NB4 (cell line): ENCODE results near the gene IQGAP3.

ENCODE experiments used
- CTCF ChIP-seq: IDR thresholded peaks from one replicate; pipeline ENCODE4 v1.5.1; 2012; ENCODE audit warnings: low read depth, low read length
- MYC ChIP-seq: IDR thresholded peaks from 2 replicates; pipeline ENCODE4 v1.6.1; 2011; ENCODE audit warnings: low read depth, low read length
- POLR2A ChIP-seq: IDR thresholded peaks from 2 replicates; pipeline ENCODE4 v1.6.1; 2011; ENCODE audit warnings: mild to moderate bottlenecking; ENCODE audit not compliant: insufficient read length; ENCODE audit errors: extremely low read depth
- TF ChIP-seq, protein P1 (sequence below): IDR thresholded peaks from 2 replicates; pipeline ENCODE4 v1.6.1; 2011; ENCODE audit warnings: low read depth, low read length

DNA sequence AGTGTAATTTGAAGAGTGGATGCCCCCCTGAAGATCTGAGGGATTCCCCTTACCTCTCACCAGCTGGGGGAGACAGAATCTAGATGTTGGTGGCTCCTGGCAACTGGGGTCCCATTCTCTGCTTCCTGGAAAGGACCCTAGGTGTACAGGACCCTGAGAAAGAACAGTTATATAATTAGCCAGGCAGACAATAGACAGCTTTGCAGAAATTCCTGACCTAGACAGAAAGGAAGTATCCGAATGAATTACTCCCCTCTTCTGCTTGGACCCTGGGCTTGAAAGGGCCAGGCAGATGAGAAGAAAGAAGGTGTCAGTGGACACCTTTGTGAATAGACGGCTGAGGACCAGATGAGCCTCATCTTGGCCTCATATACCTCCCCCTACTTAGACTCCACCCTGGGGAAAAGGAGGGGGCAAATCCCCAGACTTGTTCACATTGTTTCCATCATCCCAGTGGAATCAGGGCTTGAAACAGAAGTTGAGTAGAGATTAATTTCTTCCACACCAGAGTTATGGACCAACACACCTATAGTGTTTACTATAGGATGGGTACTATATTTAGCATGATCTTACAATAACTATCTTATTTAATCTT, 1.8 kb upstream of the IQGAP3 start:
- TF ChIP-seq CTCF (no peak), MYC (no peak), POLR2A (no peak)
- TF ChIP-seq, protein P1, sequence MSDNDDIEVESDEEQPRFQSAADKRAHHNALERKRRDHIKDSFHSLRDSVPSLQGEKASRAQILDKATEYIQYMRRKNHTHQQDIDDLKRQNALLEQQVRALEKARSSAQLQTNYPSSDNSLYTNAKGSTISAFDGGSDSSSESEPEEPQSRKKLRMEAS, result no peak
